Thyroid gland (tissue), 4 donors: Measurements from ENCODE around the gene KNL1. TPM values are rescaled to one million over a fixed set of nuclear protein-coding genes. Genes with fewer than 3 reads are reported as not detected.

ENCODE experiments used
- DNase-seq, 2 donors: peaks; one replicate each; pipeline ENCODE4 v3.0.0-alpha.2; 2019
- H3K27ac ChIP-seq, 3 donors: fragments of 200-600 bp; sonication (generic); 1 replicate in 2 of 3; 2 replicates in 1 of 3; pipeline ENCODE4 v1.5.1; 2016 to 2019; ENCODE audit warnings: mild to moderate bottlenecking in 1 of 3, moderate library complexity in 1 of 3
- H3K27me3 ChIP-seq: fragments of 200-600 bp; sonication (generic); one replicate; pipeline ENCODE4 v1.5.1; 2019
- H3K36me3 ChIP-seq, 2 donors: fragments of 200-600 bp; sonication (generic); one replicate each; pipeline ENCODE4 v1.5.1; 2016 to 2019
- H3K4me1 ChIP-seq, 2 donors: fragments of 200-600 bp; sonication (generic); one replicate each; pipeline ENCODE4 v1.5.1; 2017 to 2019
- H3K4me3 ChIP-seq, 3 donors: fragments of 200-600 bp; sonication (generic); replicated peaks in 1 of 3; 1 replicate in 2 of 3; 2 replicates in 1 of 3; pipeline ENCODE4 v1.5.1; 2016; ENCODE audit warnings: mild to moderate bottlenecking in 1 of 3
- H3K9me3 ChIP-seq: fragments of 200-600 bp; sonication (generic); one replicate; pipeline ENCODE4 v1.5.1; 2017
- CTCF ChIP-seq, 6 experiments: fragments of 200-600 bp in 3 of 6; fragments of 450-650 bp in 3 of 6; sonication (generic) in 3 of 6; IDR thresholded peaks; one replicate each; pipeline ENCODE4 v1.5.1; 2016 to 2019; ENCODE audit warnings: antibody characterized with exemption in 6 of 6, mild to moderate bottlenecking in 2 of 6, inconsistent platforms in 1 of 6, moderate library complexity in 1 of 6
- POLR2A ChIP-seq, 2 donors: fragments of 450-650 bp; IDR thresholded peaks; one replicate each; pipeline ENCODE4 v1.6.1; 2017; ENCODE audit warnings: antibody characterized with exemption in 2 of 2, mild to moderate bottlenecking in 2 of 2, moderate library complexity in 1 of 2
- WGBS, 2 donors: methylation state at CpG; one replicate each; pipeline ENCODE4 v1.1.5; 2017; 5-methylcytosine and 5-hydroxymethylcytosine counted together
- intact Hi-C: fragments of 100-400 bp; cut with DNase I; formaldehyde crosslinking; loops from one replicate; pipeline ENCODE4 v1.15.1; 2023
- total RNA-seq, 4 donors: library from RNA; depleted of rRNA; stranded (reverse); fragments of >200 nt; gene quantifications; one replicate each; pipeline ENCODE4 v1.2.3, GENCODE V29; 2016

The KNL1 gene
- total RNA-seq, 4 donors from 2014 or later: 0.78 to 3.8 (median 0.93) TPM

DNA sequence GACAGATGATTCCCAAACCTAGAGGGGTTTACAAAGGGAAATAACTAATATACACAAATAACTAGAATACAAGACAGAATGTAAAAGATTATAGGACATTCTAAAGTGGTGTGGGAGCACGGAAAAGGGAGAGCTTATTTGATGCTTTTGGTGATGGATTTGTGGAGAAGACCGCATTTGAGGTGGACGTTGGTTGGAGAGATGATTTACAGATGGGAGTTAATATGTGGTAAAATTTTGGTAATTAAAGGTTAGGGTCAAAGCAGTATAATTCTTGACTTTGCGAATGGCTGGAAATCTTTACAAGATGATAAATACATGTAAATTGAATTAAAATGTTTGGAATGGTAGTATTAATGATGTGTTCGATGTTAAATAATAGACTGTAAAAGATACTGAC is 1.2 kb downstream of the KNL1 start:
- intact Hi-C loops: loop anchor here (10.0 kb wide), 1 partner anchor 300 kb away; the partner anchor contains the start of gene VPS18
- WGBS, 2 donors: 37 to 41% methylated on average over 5 of the region's 5 CpGs
- DNase-seq: no peak
- H3K27me3 ChIP-seq: no peaks in the 10 kb centered on the region
- no peaks in the 10 kb centered on the region for H3K9me3 ChIP-seq
- no peaks in the 10 kb centered on the region for H3K36me3 ChIP-seq
- H3K4me3 ChIP-seq: no peak overlapping the region
- TF ChIP-seq CTCF (IDR thresholded peaks at IDR 0.05) (no peak), POLR2A (IDR thresholded peaks at IDR 0.05) (no peak)
- H3K27ac ChIP-seq: no peak overlapping the region
- peaks cover 7 to 8% of the 10 kb centered on the region in 2 donors for H3K4me1 ChIP-seq

DNA sequence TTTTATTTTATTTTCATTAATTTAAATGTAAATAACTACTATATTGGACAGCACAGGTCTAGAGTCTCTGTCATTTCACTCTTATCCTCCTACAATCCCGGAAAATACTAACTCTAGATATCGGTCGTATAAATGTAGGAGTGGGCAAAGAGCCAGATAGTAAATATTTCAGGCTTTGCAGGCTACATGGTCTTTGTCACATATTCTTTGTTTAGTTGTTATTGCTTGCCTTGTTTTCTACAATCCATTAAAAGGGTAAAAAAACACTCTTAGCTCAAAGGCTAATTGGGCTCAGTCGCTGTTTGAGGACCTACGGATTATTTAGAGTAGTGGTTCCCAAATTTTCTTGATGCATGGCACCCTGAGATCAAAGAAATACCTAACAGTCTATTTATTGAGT is 1.7 kb downstream of the KNL1 start:
- WGBS, 2 donors: 82 to 84% methylated on average over 5 of the region's 5 CpGs
- H3K27ac ChIP-seq: no peak overlapping the region
- intact Hi-C loops: loop anchor here (10.0 kb wide), 1 partner anchor 299 kb away; the partner anchor contains the start of gene VPS18
- no peak overlapping the region for H3K4me3 ChIP-seq
- TF ChIP-seq POLR2A (IDR thresholded peaks at IDR 0.05): no peak
- TF ChIP-seq CTCF (IDR thresholded peaks at IDR 0.05): no peak
- no peaks in the 10 kb centered on the region for H3K27me3 ChIP-seq
- H3K9me3 ChIP-seq: no peaks in the 10 kb centered on the region
- no peaks in the 10 kb centered on the region for H3K36me3 ChIP-seq
- H3K4me1 ChIP-seq: peaks cover 7 to 8% of the 10 kb centered on the region in 2 donors
- no peak for DNase-seq

DNA sequence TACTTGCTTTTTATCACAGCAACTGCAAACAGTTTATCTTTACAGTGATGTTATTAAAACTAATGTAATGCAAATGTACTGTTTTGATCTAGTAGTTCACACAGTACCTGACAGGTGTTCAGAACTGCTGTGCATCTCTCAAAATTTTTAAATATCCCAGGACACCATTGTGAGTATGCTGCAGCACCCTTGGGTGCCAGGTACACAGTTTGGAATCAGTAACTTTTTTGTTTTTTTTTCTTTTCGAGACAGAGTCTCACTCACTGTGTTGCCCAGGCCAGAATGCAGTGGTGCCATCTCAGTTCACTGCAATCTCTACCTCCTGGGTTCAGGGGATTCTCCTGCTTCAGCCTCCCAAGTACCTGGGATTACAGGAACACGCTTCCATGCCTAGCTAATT is 3.0 kb downstream of the KNL1 start:
- Histone ChIP-seq H3K9me3 (no peaks in the 10 kb centered on the region), H3K27me3 (no peaks in the 10 kb centered on the region), H3K36me3 (no peaks in the 10 kb centered on the region), H3K4me3 (no peak overlapping the region), H3K4me1 (peaks cover 7 to 8% of the 10 kb centered on the region in 2 donors), H3K27ac (no peak overlapping the region)
- 98 to 100% methylated on average over 2 of the region's 2 CpGs for WGBS, 2 donors
- no peak for DNase-seq
- TF ChIP-seq POLR2A (IDR thresholded peaks at IDR 0.05) (no peak), CTCF (IDR thresholded peaks at IDR 0.05) (no peak)
- intact Hi-C loops: loop anchor here (10.0 kb wide), 1 partner anchor 298 kb away; the partner anchor contains the start of gene VPS18

DNA sequence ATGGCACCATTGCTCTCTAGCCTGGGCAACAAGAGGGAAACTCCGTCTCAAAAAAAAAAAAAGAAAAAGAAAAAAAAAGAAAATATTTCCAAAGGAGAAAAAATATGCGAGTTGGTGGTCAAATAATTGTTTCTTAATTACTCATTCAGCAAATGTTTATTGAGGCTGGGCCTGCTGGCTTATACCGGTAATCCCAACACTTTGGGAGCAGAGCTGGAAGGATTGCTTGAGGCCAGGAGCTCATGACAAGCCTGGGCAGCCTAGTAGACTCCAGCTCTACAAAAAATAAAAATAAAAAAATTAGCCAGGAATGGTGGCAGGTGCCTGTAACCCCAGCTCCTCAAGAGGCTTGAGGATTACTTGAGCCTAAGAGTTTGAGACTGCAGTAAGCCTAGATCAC is 4.1 kb downstream of the KNL1 start:
- 62 to 64% methylated on average over 3 of the region's 3 CpGs for WGBS, 2 donors
- peaks cover 7 to 8% of the 10 kb centered on the region in 2 donors for H3K4me1 ChIP-seq
- TF ChIP-seq CTCF (IDR thresholded peaks at IDR 0.05) (no peak), POLR2A (IDR thresholded peaks at IDR 0.05) (no peak)
- H3K27me3 ChIP-seq: no peaks in the 10 kb centered on the region
- no peak overlapping the region for H3K4me3 ChIP-seq
- no peaks in the 10 kb centered on the region for H3K9me3 ChIP-seq
- no peak overlapping the region for H3K27ac ChIP-seq
- DNase-seq: no peak
- intact Hi-C loops: loop anchor here (10.0 kb wide), 1 partner anchor 297 kb away; the partner anchor contains the start of gene VPS18
- no peaks in the 10 kb centered on the region for H3K36me3 ChIP-seq

GRCh38 chr15:40598672-40599071 is 4.6 kb downstream of the KNL1 start:
- Histone ChIP-seq H3K4me1 (peaks cover 7 to 8% of the 10 kb centered on the region in 2 donors), H3K9me3 (no peaks in the 10 kb centered on the region), H3K27ac (no peak overlapping the region), H3K36me3 (no peaks in the 10 kb centered on the region), H3K27me3 (no peaks in the 10 kb centered on the region), H3K4me3 (no peak overlapping the region)
- intact Hi-C loops: loop anchor here (10.0 kb wide), 1 partner anchor 296 kb away; the partner anchor contains the start of gene VPS18
- no peak for DNase-seq
- 72 to 96% methylated on average over 4 of the region's 4 CpGs for WGBS, 2 donors
- TF ChIP-seq POLR2A (IDR thresholded peaks at IDR 0.05) (no peak), CTCF (IDR thresholded peaks at IDR 0.05) (no peak)
